Activated T-cell treated with anti-CD3 and anti-CD28 coated beads for 1 hour (primary cell): Measurements from ENCODE around the gene ODAD2.
A peak's percentile ranks its signal among the peaks of the same experiment; 100 is the strongest.
"Not testable (repeated sequence)": the region's sequence is repeated elsewhere in the genome, so short reads cannot be mapped to it uniquely, and the experiment has no call there.

Source experiments
- DNase-seq: peaks from one replicate; pipeline ENCODE4 v3.0.0-alpha.2; 2020; ENCODE audit warnings: low read depth

The ODAD2 gene

GRCh38 chr10:27959093-27959715 is 39.7 kb downstream of the ODAD2 start:
- DNase-seq, result no peak

GRCh38 chr10:27958383-27958782 is 40.5 kb downstream of the ODAD2 start:
- DNase-seq, result not testable (repeated sequence)

- no peak for DNase-seq
Observed at GRCh38 chr10:27950242-27950564, 48.7 kb downstream of the ODAD2 start.

GRCh38 chr10:27949528-27950241 is 49.2 kb downstream of the ODAD2 start:
- DNase-seq, result no peak

- DNase-seq, result no peak
Observed at GRCh38 chr10:27948186-27948585, 50.7 kb downstream of the ODAD2 start.

DNA sequence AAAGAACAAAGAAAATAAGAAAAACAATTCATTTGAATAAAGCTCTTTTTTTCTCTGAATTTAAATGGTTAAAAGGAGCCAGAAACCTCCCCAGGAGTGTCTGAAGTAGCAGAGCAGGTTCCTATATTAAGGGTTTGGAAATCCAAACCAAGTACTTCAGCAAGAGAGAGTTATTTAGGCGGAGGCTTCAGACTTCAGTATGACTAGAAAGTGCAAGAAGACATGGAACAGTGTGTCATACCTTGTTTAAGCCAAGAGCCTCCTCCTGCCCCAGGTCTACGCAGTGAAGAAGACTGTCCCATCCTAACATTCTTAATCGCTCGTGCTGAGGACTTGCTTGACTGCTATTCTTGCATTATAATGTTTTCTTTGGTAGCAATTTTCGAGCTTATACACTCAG is 51.3 kb downstream of the ODAD2 start:
- DNase-seq, result no peak

GRCh38 chr10:27944005-27944404 is 54.9 kb downstream of the ODAD2 start:
- DNase-seq, result no peak

DNA sequence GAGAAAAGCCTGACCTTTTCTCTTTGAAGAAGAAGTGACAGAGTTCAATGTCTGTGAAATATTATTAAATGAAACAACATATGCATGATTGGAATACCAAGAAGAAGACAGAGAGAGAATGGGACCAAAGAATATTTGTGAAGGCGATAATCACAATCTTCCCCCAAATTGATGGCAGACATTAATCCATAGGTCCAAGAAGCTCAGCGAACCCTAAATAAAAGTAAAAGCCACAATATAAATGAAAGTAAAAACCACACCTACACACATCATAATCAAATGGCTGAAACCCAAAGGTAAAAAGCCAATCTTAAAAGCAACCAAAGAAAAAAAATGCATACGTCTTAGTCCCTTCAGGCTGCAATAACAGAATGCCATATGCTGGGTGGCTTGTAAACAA is 84.0 kb downstream of the ODAD2 start:
- DNase-seq, result no peak

DNA sequence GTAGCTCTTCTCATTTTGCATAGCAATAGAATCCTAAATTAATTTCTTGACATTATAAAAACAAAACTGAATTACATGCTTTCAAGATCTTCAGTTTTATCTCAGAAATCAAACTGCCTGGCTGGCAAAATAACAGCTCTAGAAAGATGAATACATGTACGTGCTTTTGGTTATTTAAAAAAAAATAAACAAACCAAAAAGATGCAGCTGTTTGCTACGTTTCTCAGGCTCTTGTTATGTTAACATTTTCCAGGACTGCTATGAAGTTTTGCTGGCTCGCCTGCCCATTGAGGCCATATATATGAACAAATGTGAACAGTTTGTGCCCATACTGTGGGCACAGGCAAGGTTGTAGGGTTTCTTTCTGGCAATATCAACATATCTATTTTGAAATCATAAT is 86.6 kb downstream of the ODAD2 start:
- no peak for DNase-seq

GRCh38 chr10:27911539-27911938 is 87.3 kb downstream of the ODAD2 start:
- DNase-seq, result no peak

- DNase-seq, result no peak
Observed at GRCh38 chr10:27911011-27911410, 87.9 kb downstream of the ODAD2 start.

- no peak for DNase-seq
Observed at GRCh38 chr10:27908231-27908630, 90.6 kb downstream of the ODAD2 start.

GRCh38 chr10:27899485-27899884 is 99.4 kb downstream of the ODAD2 start:
- DNase-seq, result peak; percentile 12

GRCh38 chr10:27899058-27899457 is 99.8 kb downstream of the ODAD2 start:
- no peak for DNase-seq

- no peak for DNase-seq
Observed at GRCh38 chr10:27893358-27893954, 105.4 kb downstream of the ODAD2 start.

DNA sequence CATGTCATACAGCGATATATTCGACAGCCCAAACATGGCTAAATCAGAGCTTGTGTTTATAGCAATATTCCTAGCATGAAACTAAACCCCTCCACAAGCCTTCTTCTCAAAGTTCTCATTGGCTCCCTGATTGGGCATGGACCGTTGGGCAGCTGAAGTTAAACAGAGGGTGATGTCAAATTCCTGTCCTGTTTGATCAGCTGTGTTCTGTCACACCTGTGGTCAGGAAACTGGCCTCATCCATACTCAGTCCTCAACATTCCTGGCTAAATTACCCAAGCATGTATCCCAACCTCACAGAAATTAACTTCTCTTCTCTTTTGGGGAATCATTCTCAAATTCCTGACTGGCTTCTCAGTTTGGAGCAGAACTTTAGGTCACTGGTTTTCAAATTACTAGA is 107.9 kb downstream of the ODAD2 start:
- DNase-seq, result no peak

GRCh38 chr10:27889518-27889917 is 109.4 kb downstream of the ODAD2 start:
- no peak for DNase-seq

GRCh38 chr10:27884185-27884641 is 114.7 kb downstream of the ODAD2 start:
- no peak for DNase-seq

DNA sequence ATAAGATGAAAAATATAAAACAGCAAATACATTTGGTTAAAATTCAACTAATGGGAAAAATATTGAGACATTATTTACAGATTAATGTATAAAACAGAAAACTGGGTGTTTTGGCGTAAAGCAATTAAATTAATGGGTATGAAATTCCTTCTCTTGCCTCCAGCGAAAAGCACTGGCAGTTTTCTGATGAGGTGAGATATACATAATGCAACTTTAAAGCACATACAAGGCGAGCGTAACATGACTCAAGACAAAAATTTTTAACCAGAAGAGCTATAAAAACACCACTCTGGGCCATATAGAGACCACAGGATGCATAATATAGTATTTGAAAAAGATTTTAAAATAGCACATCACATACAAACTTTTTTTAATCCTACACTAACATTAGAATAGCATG is 120.6 kb downstream of the ODAD2 start:
- no peak for DNase-seq

- DNase-seq, result no peak
Observed at GRCh38 chr10:27865221-27865635, 133.7 kb downstream of the ODAD2 start.

DNA sequence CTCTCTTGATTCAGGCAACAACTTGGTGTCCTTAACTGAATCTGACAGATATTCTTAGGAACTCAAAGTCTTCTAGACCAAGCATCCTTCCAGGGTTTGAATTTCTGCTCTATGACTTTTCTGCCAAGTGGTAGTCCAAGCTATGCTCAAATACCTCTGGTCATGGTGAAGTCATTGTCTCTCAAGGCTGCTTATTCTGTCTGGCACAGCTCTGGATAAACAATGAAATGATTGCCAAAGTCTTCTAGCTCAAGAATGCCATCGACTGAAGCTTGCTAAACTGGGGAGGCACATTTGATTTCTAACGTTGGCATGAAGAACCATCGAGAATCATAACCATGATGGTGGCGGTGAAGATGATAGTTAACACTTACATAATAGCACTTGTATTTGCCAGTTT is 137.1 kb downstream of the ODAD2 start:
- no peak for DNase-seq

DNA sequence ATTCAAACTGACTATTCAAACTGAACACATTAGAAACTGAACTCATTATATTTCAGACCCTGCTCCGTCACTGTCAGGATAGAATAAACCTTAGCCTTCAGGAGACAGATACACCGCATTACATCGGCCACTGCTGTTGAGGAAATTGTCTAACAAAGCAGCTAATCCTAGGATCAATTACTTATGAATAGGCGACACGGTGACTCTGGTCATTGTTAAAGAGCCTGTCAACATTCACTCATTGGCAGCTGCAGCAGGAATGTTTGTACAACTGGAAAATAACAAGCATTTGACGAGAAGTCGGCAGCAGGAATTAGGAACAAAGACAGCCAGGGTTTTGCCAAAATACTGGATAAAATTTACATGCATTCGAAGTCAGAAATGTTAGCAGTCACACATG is 141.3 kb downstream of the ODAD2 start:
- no peak for DNase-seq

DNA sequence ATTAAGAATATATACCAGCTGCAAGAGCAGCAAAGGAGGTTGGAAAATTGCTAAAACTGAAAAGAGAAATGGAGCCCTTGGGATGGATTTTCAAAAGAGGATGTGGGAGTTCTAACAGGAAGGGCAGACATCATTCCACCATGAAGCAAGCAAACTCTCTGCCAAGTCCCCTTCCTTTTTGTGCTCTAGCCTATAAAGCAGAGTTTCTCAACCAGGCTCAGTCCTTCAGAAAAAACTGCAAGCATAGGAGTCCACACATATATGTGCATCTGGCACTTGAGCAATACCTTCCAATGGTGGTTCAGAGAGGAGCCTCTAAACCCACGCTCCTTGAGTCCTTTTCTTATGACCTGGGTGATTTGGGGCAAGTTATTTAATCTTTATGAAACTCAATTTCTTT is 154.7 kb downstream of the ODAD2 start:
- DNase-seq, result no peak

- DNase-seq, result no peak
Observed at GRCh38 chr10:27838901-27839300, 160.0 kb downstream of the ODAD2 start.
